ENCODE results near the gene CALCOCO2.
"Not testable (repeated sequence)": the region's sequence is repeated elsewhere in the genome, so short reads cannot be mapped to it uniquely, and the experiment has no call there.

GRCh38 chr17:48796163-48796522, 34.7 kb upstream of the CALCOCO2 start:
- TF ChIP-seq CTCF (conservative IDR thresholded peaks at IDR 0.05; ENCODE audit: low read length); EZH2phosphoT487 (IDR thresholded peaks at IDR 0.05; ENCODE audit: borderline replicate concordance): not testable (repeated sequence)
